Measurements from ENCODE around the gene TTC28.

DNA sequence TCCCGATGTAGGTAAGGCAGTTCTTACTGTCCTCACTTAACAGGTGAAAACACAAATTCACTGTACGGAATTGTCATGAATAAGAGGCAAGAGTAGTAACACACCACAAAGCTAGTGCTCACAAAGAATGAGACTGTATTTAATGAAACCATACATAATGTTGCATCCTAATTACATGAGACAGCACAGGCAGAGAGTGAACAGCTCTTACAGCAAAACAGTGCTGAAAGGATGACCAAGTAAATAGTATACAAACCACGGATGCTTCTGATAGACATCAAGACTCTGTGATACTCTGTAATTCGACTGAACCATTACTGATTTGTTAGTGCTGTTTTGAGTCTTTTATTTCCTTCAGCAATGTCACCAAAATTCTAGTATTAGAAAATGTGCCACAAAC lies 282.3 kb downstream of the TTC28 start:
- TF ChIP-seq CTCF (conservative IDR thresholded peaks at IDR 0.05; ENCODE audit: low read length) = no peak
- no peak for TF ChIP-seq EZH2phosphoT487 (IDR thresholded peaks at IDR 0.05; ENCODE audit: borderline replicate concordance)

Measured in Loucy (cell line).